Pancreas (tissue), 10 donors: ENCODE results near the gene VAMP5. TPM values are rescaled to one million over a fixed set of nuclear protein-coding genes. Genes with fewer than 3 reads are reported as not detected.
"Not testable (repeated sequence)": the region's sequence is repeated elsewhere in the genome, so short reads cannot be mapped to it uniquely, and the experiment has no call there.

ENCODE experiments used
- ATAC-seq, 4 donors: fragments of 200-7000 bp; cut with Tn5 transposase; one replicate each; pipeline versions ENCODE4 v1.8.0 to v1.9.1; 2020; ENCODE audit warnings: mild to moderate bottlenecking in 4 of 4, moderate library complexity in 4 of 4
- DNase-seq, 6 donors: peaks; one replicate each; pipeline ENCODE4 v3.0.0-alpha.2; 2020
- FAIRE-seq: peaks from 2 replicates; lab custom pipeline; 2012; peaks lifted over from hg19 to GRCh38; lab: Jason Lieb, UNC
- H3K27ac ChIP-seq, 4 donors: fragments of 200-600 bp; sonication (generic); 1 replicate in 3 of 4; 2 replicates in 1 of 4; pipeline versions ENCODE4 v1.5.0 to v1.8.0; 2020
- H3K27me3 ChIP-seq, 4 donors: fragments of 200-600 bp; one replicate each; pipeline ENCODE4 v1.8.0; 2021
- H3K36me3 ChIP-seq, 3 donors: fragments of 200-600 bp; sonication (generic) in 1 of 3; one replicate each; pipeline versions ENCODE4 v1.5.0 to v1.8.0; 2020 to 2021
- H3K4me1 ChIP-seq, 3 donors: fragments of 200-600 bp; one replicate each; pipeline ENCODE4 v1.8.0; 2021
- H3K4me3 ChIP-seq, 4 donors: fragments of 200-600 bp; sonication (generic) in 2 of 4; one replicate each; pipeline versions ENCODE4 v1.5.0 to v1.8.0; 2020 to 2021
- H3K9me3 ChIP-seq, 4 donors: fragments of 200-600 bp; one replicate each; pipeline ENCODE4 v1.8.0; 2021
- WGBS, 2 donors: extraction: QIAGEN DNeasy Blood & Tissue Kit; methylation state at CpG; one replicate each; pipeline ENCODE4 v1.1.7; 2013; 5-methylcytosine and 5-hydroxymethylcytosine counted together
- intact Hi-C, 3 donors: fragments of 100-400 bp; cut with DNase I; formaldehyde crosslinking; loops; one replicate each; pipeline versions ENCODE4 v1.11.1 to v1.14.2; 2022
- polyA plus RNA-seq, 2 donors: library from polyadenylated mRNA; stranded (reverse); fragments of 200-250 nt; gene quantifications; one replicate each; pipeline ENCODE4 v1.2.3, GENCODE V29; 2013
- total RNA-seq, 6 donors: library from RNA; stranded (reverse); fragmentation: NEBNext Ultra II Directional in 4 of 6; extraction: Animal tissue kit (Norgen Biotek cat#: 25700) in 4 of 6; gene quantifications; one replicate each; pipeline versions ENCODE4 v1.2.1 to v1.2.4, GENCODE V29; 2021 to 2023
- TF ChIP-seq, protein P1 (sequence below), 4 donors: fragments of 200-600 bp; sonication (generic) in 3 of 4; IDR thresholded peaks; one replicate each; pipeline versions ENCODE4 v1.5.0 to v1.8.0; 2021; ENCODE audit warnings: antibody characterized with exemption in 4 of 4
- donor health status: healthy with polysubstance abuse.
- donor health status: DM: no; HTN: no; CAD: no; lungs with moderate emphysema.
- donor health status: DM: no; HTN: no; CAD: no.
- donor health status: control.
- donor health status: control.
- donor health status: Bipolar disorder and iron deficiency.
- donor health status: DM: yes; HTN: yes; CAD: no.
- donor health status: DM: no; HTN: no; CAD: no.
- donor health status: DM: no; HTN: no; CAD: no.
- donor health status: DM: yes; HTN: yes; CAD: no.

The VAMP5 gene
- total and polyA plus RNA-seq, 8 donors, result 8.3 to 29.5 (median 13.0) TPM

DNA sequence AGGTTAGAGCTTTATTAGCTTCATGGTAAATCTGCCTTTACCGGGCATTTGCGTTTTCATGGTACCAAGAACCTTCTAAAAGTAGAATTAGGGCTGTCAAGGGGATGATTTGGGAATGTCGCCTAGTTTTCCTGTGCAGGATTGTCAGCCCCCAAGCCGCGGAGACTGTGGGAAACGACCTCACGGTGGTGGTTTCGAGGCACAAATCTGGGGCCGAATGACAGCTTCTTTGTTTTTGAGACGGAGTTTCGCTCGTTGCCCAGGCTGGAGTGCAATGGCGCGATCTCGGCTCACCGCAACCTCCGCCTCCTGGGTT is 31.1 kb downstream of the VAMP5 start:
- Histone ChIP-seq H3K4me1 (peaks cover 5 to 14% (median 11%) of the 10 kb centered on the region in 3 donors), H3K27ac (peak overlapping the region in 2 of 4 donors; percentile 69 to 71), H3K27me3 (no peaks in the 10 kb centered on the region), H3K9me3 (no peaks in the 10 kb centered on the region), H3K4me3 (peak overlapping the region in 2 of 4 donors; percentile 84 to 98), H3K36me3 (peaks cover 0 to 13% (median 0%) of the 10 kb centered on the region in 3 donors)
- peak in 1 of 6 donors; percentile 39 for DNase-seq
- intact Hi-C loops, result no loop called here
- 83% methylated on average over 17 of the region's 17 CpGs for WGBS, 2 donors
- TF ChIP-seq, protein P1, sequence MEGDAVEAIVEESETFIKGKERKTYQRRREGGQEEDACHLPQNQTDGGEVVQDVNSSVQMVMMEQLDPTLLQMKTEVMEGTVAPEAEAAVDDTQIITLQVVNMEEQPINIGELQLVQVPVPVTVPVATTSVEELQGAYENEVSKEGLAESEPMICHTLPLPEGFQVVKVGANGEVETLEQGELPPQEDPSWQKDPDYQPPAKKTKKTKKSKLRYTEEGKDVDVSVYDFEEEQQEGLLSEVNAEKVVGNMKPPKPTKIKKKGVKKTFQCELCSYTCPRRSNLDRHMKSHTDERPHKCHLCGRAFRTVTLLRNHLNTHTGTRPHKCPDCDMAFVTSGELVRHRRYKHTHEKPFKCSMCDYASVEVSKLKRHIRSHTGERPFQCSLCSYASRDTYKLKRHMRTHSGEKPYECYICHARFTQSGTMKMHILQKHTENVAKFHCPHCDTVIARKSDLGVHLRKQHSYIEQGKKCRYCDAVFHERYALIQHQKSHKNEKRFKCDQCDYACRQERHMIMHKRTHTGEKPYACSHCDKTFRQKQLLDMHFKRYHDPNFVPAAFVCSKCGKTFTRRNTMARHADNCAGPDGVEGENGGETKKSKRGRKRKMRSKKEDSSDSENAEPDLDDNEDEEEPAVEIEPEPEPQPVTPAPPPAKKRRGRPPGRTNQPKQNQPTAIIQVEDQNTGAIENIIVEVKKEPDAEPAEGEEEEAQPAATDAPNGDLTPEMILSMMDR (IDR thresholded peaks at IDR 0.05), result no peak
- FAIRE-seq, result no peak
- no peak for ATAC-seq

DNA sequence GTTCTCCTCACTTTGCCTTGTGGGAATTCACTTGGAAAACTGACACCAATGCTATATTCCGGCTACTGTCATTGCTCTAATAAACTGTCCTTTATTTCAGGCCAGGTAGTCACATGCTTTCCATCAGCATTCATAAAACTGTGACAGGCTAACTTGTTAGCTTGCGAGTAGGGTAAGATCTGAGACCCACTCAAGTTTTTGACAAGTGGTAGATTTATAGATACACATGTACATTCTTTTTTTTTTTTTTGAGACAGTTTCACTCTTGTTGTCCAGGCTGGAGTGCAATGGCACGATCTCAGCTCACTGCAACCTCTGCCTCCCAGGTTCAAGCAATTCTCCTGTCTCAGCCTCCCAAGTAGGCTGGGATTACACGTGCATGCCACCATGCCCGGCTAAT is 33.5 kb downstream of the VAMP5 start:
- H3K27ac ChIP-seq, DNase-seq, FAIRE-seq, H3K27me3 ChIP-seq, ATAC-seq, H3K4me3 ChIP-seq, H3K9me3 ChIP-seq, intact Hi-C loops: not testable (repeated sequence)
- WGBS, 2 donors, result 77 to 79% methylated on average over 5 of the region's 5 CpGs
- Histone ChIP-seq H3K36me3 (peaks cover 0 to 33% (median 14%) of the 10 kb centered on the region in 3 donors), H3K4me1 (peaks cover 5 to 11% (median 9%) of the 10 kb centered on the region in 3 donors)

DNA sequence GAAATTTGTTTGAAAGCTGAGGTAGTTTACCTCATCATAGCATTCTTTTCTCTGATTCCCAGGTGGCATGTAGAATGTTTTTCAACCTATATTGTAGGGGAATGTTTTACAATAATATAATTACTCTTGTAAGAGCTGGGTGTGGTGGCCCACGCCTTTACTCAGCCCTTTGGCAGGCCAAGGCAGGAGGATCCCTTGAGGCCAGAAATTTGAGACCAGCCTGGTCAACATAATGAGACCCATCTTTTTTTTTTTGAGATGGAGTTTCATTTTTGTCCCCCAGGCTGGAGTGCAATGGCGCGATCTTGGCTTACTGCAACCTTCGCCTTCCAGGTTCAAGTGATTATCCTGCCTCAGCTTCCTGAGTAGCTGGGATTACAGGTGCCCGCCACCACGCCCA is 35.4 kb downstream of the VAMP5 start:
- H3K9me3 ChIP-seq, result no peaks in the 10 kb centered on the region
- no peaks in the 10 kb centered on the region for H3K27me3 ChIP-seq
- H3K36me3 ChIP-seq, result peaks cover 0 to 52% (median 30%) of the 10 kb centered on the region in 3 donors
- peaks cover 5 to 11% (median 9%) of the 10 kb centered on the region in 3 donors for H3K4me1 ChIP-seq
- peak in 1 of 6 donors; percentile 8 for DNase-seq
- H3K4me3 ChIP-seq, result no peak overlapping the region
- no peak for FAIRE-seq
- 94 to 96% methylated on average over 6 of the region's 6 CpGs for WGBS, 2 donors
- H3K27ac ChIP-seq, result no peak overlapping the region
- intact Hi-C loops, result no loop called here
- ATAC-seq, result no peak
- TF ChIP-seq, protein P1 (IDR thresholded peaks at IDR 0.05), result no peak

DNA sequence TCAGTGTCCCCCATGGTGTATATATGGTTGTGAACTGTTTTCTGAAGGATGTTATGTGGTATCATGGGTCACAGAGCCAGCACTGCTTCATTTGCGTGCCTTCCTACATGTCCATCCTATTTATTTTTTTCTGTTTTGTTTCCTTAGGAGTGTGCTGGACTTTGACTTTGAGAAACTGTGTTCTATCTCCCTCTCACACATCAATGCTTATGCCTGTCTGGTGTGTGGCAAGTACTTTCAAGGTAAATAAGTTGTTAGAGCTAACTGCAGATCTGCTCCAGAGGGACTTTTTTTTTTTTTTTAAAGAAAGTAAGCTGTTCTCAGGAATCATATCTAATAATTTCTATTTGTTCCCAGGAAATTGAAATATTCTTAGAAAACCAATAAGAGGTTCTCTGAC is 37.1 kb downstream of the VAMP5 start:
- Histone ChIP-seq H3K36me3 (peaks cover 0 to 69% (median 45%) of the 10 kb centered on the region in 3 donors), H3K4me3 (no peak overlapping the region), H3K27me3 (no peaks in the 10 kb centered on the region), H3K9me3 (no peaks in the 10 kb centered on the region), H3K4me1 (peaks cover 5 to 11% (median 6%) of the 10 kb centered on the region in 3 donors), H3K27ac (no peak overlapping the region)
- FAIRE-seq (no peak), DNase-seq (peak in 1 of 6 donors; percentile 4), ATAC-seq (no peak)
- TF ChIP-seq, protein P1 (IDR thresholded peaks at IDR 0.05), result no peak
- WGBS, 2 donors, result 94 to 95% methylated on average over 1 of the region's 1 CpG
- intact Hi-C loops, result no loop called here

GRCh38 chr2:85623991-85624390 is 39.8 kb downstream of the VAMP5 start:
- TF ChIP-seq, protein P1 (IDR thresholded peaks at IDR 0.05), result no peak
- no peak for ATAC-seq
- no peak overlapping the region for H3K4me3 ChIP-seq
- no peak for FAIRE-seq
- no peak for DNase-seq
- H3K9me3 ChIP-seq, result no peaks in the 10 kb centered on the region
- no peaks in the 10 kb centered on the region for H3K4me1 ChIP-seq
- 64 to 67% methylated on average over 5 of the region's 5 CpGs for WGBS, 2 donors
- H3K36me3 ChIP-seq, result peaks cover 0 to 91% (median 45%) of the 10 kb centered on the region in 3 donors
- intact Hi-C loops, result no loop called here
- no peaks in the 10 kb centered on the region for H3K27me3 ChIP-seq
- no peak overlapping the region for H3K27ac ChIP-seq
